ENCODE data around the gene DLGAP1.

Gene DLGAP1

DNA sequence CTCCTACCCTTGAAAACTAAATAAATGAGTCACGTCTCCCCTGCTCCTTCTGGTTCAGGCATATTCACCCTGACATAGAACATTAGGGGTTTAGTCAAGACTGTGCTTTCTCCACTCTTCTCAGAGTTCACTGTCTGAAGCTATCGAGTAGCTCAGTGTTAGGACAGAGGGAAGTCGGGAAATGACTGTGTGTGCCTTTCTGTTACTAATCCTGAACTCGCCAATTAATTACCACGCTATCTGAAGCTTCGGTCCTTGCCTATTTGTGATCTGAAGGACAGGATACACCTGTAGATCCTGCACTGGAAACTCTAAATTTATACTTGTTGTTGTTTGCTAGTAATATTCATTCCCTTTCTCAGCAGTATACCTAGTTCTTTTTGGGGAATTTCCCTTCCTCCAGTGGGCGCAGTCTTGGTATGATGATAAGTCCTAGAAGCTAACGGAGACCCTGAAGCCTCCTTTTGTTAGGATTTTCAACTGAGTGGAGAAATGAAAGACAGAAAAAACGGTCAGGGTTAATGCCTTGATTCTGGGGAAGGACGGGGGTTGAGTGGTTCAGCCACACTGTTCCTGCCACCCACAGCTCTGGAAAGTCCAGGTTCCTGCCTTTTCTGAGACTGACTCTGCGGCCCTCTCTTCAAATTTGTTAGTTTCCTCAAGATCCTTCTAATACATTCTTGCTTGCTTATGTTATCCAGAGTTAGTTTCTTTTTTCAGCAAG lies 218.0 kb downstream of the DLGAP1 start:
- no peak for DNase-seq

- no peak for DNase-seq
Observed at GRCh38 chr18:4233468-4233867, 221.6 kb downstream of the DLGAP1 start.

- no peak for DNase-seq
Observed at GRCh38 chr18:4232656-4233055, 222.5 kb downstream of the DLGAP1 start.

GRCh38 chr18:4231260-4231659 lies 223.8 kb downstream of the DLGAP1 start:
- DNase-seq: no peak

GRCh38 chr18:4230450-4231168 lies 224.5 kb downstream of the DLGAP1 start:
- DNase-seq: no peak

DNA sequence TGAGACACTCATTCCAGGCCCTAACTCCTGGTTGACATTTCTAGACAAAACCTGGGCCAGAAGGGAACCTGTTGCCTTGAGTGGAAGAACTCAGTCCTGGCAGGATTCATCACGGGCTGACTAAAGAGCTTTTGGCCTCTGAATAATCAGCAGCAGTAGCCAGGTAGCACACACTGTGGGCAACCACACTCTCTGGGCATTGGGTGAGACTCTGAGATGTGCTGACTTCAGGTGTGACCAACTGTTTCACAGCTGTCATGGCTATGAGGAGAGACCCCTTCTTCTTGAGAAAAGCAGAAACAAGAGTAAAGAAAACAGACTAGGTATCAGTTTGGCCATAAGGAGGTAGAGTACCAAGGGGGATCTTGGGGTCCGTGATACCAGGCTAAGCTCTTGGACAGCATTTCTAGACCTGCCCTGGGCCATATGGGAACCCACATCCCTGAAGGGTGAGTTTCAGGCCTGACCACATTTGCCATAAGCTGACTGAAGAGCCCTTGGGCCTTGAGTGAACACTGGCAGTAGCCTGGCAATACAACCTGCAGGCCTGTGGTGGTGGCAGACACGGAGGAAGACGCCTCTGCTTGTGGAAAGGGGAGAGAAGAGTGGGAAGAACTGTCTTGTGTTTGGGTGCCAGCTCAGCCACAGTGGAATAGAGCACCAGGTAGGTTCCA lies 230.9 kb downstream of the DLGAP1 start:
- DNase-seq: no peak

DNA sequence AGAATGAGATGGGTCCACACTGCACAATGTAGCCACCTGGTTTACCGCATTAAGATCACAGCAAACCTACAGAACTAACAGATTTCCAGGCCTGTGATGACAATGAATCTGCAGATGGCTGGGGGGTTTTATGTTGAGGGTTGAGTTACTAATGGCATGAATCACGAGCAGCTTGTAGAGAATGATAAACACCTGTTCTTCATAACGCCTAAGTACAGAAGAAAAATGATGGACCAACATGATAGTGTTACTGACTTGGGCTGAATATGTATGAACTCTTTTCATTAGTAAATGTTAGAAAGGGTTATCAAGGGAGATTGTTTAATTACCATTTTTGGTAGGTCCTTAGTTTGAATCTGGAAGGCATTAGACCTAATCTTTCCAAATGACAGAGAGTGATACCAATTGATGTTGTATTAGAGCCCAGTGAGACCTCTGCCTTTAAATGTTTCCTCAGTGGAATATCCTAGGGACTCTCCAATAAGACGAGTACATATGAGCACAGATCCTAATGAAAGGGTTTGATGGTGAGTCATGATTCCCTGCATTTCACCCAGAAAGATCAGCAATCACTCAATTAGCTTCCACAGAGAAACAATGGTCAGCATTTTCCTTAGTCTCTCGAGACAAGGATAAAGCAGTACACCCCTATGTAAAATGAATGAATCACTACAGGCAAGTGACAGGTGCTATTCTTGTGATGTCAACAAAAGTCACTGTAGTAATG lies 243.8 kb downstream of the DLGAP1 start:
- no peak for DNase-seq

- DNase-seq: no peak
Observed at GRCh38 chr18:4208366-4208765, 246.7 kb downstream of the DLGAP1 start.

- DNase-seq: no peak
Observed at GRCh38 chr18:4207383-4207985, 247.6 kb downstream of the DLGAP1 start.

- DNase-seq: no peak
Observed at GRCh38 chr18:4204438-4204720, 250.7 kb downstream of the DLGAP1 start.

DNA sequence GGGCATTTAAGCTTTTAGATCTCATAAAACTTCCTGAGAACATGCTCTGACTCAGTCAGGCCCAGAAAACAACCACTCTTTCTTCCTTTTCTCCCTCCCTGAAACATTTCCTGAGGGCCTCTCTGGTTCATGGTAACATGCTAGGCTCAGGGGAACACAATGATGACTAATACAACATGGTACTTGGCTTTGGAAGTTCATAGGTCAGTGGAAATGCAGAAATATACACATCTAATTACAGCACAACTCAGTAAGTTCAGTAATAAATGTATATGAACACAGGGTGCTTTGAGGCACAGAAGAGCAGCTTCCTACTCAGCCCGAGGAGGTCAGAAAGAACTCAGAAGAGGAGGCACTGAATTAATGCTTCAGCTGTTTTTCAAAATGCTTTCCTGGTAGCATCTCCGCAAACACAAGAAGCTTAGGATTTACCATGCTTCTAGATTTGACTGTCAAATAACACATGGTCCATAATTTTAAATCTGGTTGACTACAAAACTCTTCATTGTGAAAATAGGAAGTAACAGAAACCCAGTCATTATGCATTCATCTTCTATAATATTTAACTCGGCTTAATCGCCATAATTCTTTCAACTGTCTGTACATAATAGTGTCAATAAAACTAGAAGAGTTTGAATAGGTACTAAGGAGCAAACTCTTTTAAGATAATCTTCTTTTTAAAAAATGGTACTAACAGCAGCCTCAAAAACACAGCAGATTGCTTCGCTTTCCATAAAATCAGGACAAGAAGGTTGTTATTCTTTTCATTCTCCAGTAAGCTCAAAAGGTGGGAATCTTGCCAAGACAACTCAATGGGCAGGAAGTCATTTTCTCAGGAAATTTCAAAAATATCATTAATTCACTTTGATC lies 251.3 kb downstream of the DLGAP1 start:
- DNase-seq: no peak

DNA sequence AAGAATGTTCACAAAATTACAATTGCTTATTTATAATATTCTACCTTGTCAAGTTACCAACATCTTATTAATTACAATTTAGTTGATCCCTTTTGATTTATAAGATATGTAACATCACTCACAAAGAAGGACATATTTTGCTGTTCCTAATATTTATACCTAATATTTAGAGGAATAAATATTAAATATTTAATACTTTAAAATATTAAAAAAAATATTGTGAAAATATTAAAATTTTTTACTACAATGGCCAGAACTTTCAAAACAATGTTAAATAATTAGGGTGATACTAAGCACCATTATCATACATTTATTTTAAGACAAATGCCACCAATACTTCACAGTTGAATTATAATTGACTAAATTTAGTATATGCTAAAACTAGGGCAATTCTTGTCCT lies 254.7 kb downstream of the DLGAP1 start:
- DNase-seq: no peak

DNA sequence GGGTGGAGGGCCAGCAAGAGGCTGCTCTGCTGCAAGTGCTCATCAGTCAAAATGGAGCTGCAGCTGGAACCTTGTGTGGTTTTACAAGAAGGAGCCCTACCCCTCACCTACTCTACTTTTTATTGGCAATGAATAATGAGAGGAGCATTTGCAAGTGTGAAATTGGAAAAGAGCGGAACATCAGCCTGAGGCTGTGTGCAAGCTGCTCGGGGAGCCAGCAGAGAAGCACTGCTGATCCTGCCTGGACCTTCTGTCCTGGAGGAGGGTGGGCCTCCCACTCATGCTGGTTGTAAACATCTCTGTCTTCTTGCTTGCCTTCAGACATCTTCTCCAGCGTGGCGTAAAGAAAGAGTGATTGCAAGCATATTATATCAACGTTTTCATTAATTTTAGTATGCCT lies 256.2 kb downstream of the DLGAP1 start:
- no peak for DNase-seq

DNA sequence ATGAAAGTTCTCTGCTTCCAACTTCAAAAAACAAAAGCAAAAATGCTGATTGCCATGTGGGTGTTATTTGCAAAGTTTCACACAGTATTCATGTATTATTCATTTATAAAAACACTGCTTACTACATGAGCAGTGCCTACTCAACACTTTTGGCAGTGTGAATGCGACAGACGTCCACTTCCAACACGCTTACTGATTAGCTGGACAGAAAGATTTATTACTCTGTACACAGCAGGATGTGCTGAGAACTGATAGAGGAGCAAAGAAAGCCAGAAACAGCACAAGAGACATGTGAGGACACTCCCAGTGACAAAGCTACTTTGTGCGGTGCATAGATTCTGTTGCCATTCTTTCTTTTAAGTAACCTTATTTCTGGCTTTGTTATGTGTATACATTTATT lies 258.8 kb downstream of the DLGAP1 start:
- no peak for DNase-seq

DNA sequence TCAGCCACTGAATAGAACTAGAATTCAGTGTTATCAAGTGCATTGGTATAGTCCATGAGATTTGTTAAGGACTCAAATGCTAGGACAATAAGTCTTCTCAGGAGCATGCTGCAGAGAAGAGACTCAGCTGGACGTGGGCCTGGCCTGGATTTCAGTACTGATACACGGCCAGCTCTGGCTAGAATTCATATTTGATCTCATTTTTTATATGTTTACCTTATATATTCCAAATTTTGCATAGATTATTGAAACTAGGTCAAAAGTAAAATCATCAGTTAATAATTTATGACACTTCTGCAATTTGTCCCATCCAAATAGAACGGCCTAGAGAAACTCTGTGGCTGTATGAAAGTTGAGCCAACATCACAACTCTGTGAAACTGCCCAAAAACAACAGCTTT lies 262.0 kb downstream of the DLGAP1 start:
- DNase-seq: no peak

DNA sequence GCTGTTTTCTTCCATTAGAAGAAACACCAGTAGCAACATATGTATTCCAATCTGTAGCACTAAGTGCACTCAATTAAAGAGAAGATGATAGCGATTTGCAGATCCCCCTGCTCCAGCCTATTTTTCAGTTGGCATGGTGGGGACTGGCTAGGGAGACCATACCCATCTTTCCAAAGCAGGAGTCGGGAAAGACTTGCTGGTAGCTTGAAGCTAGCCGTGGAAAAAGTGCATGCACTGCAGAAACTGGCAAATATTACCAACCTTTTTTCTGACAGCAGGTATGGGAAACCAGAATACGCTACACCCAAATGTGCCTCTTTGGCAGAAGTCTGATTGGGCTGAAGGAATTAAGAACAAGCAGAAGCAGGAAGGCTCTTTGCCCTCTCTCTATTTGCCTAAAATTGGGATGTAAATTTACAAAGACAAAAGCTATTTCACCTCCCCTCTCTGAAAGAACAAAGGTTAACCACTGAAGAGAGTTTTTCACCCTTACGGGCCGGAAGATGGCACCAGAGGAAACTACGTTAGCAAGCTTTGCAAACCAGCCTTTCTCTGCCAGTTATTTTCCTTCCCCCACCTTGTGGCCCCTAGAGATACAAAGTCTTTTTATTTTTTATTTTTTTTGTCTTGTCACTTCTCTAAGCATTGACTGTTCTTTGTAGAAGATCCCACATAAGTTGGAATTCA lies 273.1 kb downstream of the DLGAP1 start:
- no peak for DNase-seq

- DNase-seq: no peak
Observed at GRCh38 chr18:4181086-4181485, 274.0 kb downstream of the DLGAP1 start.

DNA sequence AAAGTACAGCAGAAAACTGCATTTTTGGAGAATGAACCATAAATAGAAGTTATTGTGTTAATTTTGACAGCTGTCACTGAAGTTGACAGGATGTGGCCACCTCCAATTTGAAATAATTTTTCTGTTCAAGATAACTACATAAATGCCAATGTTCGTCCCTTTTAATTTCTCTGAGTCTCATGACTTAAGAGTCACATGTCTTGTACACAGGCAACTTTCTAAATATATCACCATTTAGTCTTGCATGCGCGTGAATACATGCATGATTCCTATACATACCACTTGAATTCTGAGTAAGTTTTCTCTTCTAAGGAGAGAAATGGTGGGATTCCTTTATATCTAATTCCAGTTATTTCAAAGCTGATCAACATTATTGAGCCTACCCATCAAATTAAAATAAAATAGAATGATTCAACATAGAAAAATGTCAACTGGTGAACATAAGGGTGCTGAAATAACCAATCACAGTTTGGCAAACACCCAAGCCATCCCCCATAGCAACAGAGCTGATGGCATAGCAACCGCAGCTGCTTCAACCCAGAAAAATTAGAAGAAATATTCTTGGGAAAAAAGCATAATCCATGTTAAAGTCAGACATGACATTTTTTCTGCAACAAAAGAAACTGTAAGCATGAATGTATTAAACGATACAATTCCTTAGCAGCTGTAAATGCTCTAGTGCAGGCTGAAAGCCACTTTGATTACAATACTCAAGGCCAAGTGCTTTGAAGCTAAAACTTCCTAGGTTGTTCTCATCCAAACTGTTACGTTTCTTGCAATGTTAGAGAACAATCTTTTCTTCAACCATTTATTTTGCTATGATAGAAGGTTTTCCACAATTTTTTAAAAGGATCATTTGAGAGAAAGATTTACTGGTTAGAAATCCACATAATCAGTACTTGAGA lies 282.7 kb downstream of the DLGAP1 start:
- no peak for DNase-seq

DNA sequence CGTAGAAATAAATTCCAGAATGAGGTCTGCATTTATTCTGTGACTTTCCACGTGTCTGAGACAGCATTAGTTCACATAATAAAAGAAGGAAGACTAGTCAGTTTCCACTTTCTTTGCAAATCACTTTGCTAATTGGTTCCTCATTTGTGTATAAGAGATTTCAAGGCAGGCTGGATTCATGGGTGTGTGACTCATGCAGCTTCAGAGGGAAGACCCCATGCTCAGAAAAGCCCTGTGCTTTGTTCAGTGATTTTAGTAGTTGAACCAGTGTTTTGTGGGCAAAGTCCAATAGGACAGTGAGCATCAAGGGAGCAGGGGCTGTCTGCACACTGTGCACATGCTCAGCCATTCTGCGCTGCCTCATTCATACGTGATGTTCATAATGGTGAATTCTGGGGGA lies 297.8 kb downstream of the DLGAP1 start:
- DNase-seq: no peak

DNA sequence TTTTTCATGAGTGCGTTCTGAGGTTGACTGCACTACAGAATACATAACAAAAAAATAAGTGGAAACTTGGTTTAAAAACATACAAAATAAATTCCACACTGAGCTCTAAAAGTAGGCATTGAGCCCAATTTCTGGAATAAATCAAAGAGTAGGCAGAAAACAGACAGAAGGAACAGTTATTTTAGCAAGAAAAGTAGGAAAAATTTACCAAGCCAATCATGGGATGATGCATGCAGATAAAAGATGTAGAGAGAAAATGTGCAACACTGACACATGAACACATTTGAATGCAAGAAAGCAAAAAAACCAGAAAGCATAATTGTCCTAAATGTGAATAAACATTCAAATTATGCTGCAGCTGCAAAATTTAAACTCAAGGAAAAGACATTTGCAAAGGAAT lies 308.3 kb downstream of the DLGAP1 start:
- no peak for DNase-seq

DNA sequence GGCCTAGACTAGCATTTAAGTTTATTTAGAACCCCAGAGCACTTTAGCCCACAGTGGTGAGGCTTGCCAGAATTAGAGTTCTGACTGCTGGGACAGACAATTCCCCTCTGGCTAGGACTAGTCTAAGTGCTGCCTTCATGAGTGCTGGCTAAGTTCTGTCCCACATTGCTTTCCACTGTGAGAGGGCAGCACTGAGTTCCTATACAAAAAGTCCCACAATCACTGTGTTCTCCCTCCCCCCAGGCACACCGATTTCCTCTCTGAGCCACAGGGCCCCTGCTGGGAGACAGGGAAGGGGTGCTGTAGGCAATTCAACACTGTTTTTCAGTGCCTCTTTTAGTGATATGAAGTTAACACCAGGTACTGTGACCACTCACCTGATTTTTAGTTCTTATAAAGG lies 310.9 kb downstream of the DLGAP1 start:
- DNase-seq: no peak

Data from cortex of kidney (tissue), 1 donor.